Liver (tissue), 3 donors: ENCODE data around the gene HSPG2.

Experiments
- ATF3 ChIP-seq: IDR thresholded peaks from 2 replicates; pipeline ENCODE4 v1.6.1; 2016; ENCODE audit warnings: antibody characterized with exemption
- CTCF ChIP-seq: fragments of 150-350 bp; IDR thresholded peaks from 2 replicates; pipeline ENCODE4 v1.5.1; 2017; ENCODE audit warnings: improper control_type of control experiment, low read depth, low read length; ENCODE audit not compliant: missing input control
- FOXA1 ChIP-seq: IDR thresholded peaks from 2 replicates; pipeline ENCODE4 v1.6.1; 2016; ENCODE audit warnings: antibody characterized with exemption
- MAX ChIP-seq: IDR thresholded peaks from 2 replicates; pipeline ENCODE4 v1.6.1; 2016; ENCODE audit warnings: antibody characterized with exemption
- TAF1 ChIP-seq: conservative IDR thresholded peaks from 2 replicates; pipeline ENCODE4 v1.6.1; 2016; ENCODE audit warnings: antibody characterized with exemption, mild to moderate bottlenecking
- TF ChIP-seq, protein P1 (sequence below): IDR thresholded peaks from 2 replicates; pipeline ENCODE4 v1.6.1; 2016; ENCODE audit warnings: antibody characterized with exemption
- TF ChIP-seq, protein P2 (sequence below): IDR thresholded peaks from 2 replicates; pipeline ENCODE4 v1.6.1; 2016; ENCODE audit warnings: antibody characterized with exemption, mild to moderate bottlenecking
- donor health status: healthy.
- donor health status: healthy.

DNA sequence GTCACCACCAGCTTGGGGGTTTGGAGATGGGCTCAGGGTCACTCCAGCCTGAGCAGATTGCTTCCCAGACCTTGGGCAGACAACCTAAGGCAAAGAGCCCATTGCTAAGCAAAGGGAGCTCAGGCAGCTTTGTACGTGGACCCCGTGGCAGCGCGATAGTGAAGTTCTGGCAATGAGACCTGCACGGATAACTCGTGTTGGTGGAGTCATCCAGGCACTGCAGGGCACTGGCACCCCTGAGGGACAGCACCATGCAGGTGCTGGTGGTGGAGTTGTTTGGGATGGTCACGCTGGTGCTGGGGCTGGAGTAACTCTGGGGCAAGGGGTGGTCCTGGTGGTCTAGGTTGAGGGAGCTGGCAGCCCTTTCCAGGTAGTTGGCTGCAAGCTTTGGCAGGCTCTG lies 13.6 kb upstream of the HSPG2 start:
- no peak for TF ChIP-seq CTCF
- TF ChIP-seq ATF3, result no peak
- TF ChIP-seq, protein P1, sequence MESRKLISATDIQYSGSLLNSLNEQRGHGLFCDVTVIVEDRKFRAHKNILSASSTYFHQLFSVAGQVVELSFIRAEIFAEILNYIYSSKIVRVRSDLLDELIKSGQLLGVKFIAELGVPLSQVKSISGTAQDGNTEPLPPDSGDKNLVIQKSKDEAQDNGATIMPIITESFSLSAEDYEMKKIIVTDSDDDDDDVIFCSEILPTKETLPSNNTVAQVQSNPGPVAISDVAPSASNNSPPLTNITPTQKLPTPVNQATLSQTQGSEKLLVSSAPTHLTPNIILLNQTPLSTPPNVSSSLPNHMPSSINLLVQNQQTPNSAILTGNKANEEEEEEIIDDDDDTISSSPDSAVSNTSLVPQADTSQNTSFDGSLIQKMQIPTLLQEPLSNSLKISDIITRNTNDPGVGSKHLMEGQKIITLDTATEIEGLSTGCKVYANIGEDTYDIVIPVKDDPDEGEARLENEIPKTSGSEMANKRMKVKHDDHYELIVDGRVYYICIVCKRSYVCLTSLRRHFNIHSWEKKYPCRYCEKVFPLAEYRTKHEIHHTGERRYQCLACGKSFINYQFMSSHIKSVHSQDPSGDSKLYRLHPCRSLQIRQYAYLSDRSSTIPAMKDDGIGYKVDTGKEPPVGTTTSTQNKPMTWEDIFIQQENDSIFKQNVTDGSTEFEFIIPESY, result no peak
- TF ChIP-seq, protein P2, sequence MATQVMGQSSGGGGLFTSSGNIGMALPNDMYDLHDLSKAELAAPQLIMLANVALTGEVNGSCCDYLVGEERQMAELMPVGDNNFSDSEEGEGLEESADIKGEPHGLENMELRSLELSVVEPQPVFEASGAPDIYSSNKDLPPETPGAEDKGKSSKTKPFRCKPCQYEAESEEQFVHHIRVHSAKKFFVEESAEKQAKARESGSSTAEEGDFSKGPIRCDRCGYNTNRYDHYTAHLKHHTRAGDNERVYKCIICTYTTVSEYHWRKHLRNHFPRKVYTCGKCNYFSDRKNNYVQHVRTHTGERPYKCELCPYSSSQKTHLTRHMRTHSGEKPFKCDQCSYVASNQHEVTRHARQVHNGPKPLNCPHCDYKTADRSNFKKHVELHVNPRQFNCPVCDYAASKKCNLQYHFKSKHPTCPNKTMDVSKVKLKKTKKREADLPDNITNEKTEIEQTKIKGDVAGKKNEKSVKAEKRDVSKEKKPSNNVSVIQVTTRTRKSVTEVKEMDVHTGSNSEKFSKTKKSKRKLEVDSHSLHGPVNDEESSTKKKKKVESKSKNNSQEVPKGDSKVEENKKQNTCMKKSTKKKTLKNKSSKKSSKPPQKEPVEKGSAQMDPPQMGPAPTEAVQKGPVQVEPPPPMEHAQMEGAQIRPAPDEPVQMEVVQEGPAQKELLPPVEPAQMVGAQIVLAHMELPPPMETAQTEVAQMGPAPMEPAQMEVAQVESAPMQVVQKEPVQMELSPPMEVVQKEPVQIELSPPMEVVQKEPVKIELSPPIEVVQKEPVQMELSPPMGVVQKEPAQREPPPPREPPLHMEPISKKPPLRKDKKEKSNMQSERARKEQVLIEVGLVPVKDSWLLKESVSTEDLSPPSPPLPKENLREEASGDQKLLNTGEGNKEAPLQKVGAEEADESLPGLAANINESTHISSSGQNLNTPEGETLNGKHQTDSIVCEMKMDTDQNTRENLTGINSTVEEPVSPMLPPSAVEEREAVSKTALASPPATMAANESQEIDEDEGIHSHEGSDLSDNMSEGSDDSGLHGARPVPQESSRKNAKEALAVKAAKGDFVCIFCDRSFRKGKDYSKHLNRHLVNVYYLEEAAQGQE, result no peak
- TF ChIP-seq MAX, result no peak
- no peak for TF ChIP-seq FOXA1
- TF ChIP-seq TAF1, result no peak
